HepG2 (cell line): ENCODE data around the gene RASL10B. TPM values are rescaled to one million over a fixed set of nuclear protein-coding genes. Genes with fewer than 3 reads are reported as not detected.
A peak's percentile ranks its signal among the peaks of the same experiment; 100 is the strongest.

Source experiments
- ELF3 ChIP-seq: IDR thresholded peaks from 2 replicates; pipeline ENCODE4 v1.6.1; 2016; ENCODE audit warnings: missing genetic modification reagents, missing compliant biosample characterization
- ETV6 ChIP-seq: sonication (generic); formaldehyde crosslinking; conservative IDR thresholded peaks from 2 replicates; pipeline ENCODE4 v1.4.0; 2020; ENCODE audit warnings: missing genetic modification reagents
- HDAC1 ChIP-seq: sonication (generic); formaldehyde crosslinking; IDR thresholded peaks from 2 replicates; pipeline ENCODE4 v1.5.1; 2020; ENCODE audit warnings: mild to moderate bottlenecking, missing genetic modification reagents
- HNRNPL ChIP-seq: fragments of 200-400 bp; formaldehyde crosslinking; IDR thresholded peaks from 2 replicates; pipeline ENCODE4 v1.6.1; 2017; ENCODE audit warnings: mild to moderate bottlenecking, low read depth, low read length
- HOXA3 ChIP-seq: sonication (generic); formaldehyde crosslinking; IDR thresholded peaks from 2 replicates; pipeline ENCODE4 v1.5.0; 2020; ENCODE audit warnings: missing genetic modification reagents
- MTA3 ChIP-seq: sonication (generic); formaldehyde crosslinking; IDR thresholded peaks from 2 replicates; pipeline ENCODE4 v1.4.0; 2020; ENCODE audit warnings: missing genetic modification reagents
- NPAS2 ChIP-seq: sonication (generic); formaldehyde crosslinking; IDR thresholded peaks from 2 replicates; pipeline ENCODE4 v1.8.0; 2022; ENCODE audit warnings: mild to moderate bottlenecking, missing genetic modification reagents, borderline replicate concordance
- TEAD3 ChIP-seq: optimal IDR thresholded peaks from 2 replicates; pipeline ENCODE3; 2016; ENCODE audit warnings: borderline replicate concordance
- ZNF446 ChIP-seq: sonication (generic); formaldehyde crosslinking; IDR thresholded peaks from 2 replicates; pipeline ENCODE4 v1.5.0; 2020; ENCODE audit warnings: mild to moderate bottlenecking, missing genetic modification reagents
- ZNF747 ChIP-seq: sonication (generic); formaldehyde crosslinking; IDR thresholded peaks from 2 replicates; pipeline ENCODE4 v1.8.1; 2023; ENCODE audit warnings: missing genetic modification reagents, mild to moderate bottlenecking, borderline replicate concordance
- polyA plus RNA-seq, 8 experiments: library from polyadenylated mRNA; depleted of rRNA in 3 of 8; stranded (reverse) in 7 of 8; unstranded in 1 of 8; fragments of >200 nt; fragmentation: Illumina TruSeq in 4 of 8; extraction: Trizol in 4 of 8; gene quantifications; 2 replicates each; pipeline versions ENCODE4 v1.2.1 to v1.2.3, GENCODE V29; 2011 to 2016; ENCODE audit warnings: low read depth in 4 of 8, missing spikeins in 1 of 8, mixed read lengths in 1 of 8; ENCODE audit not compliant: insufficient read depth in 1 of 8
- total RNA-seq, 5 experiments: library from RNA; depleted of rRNA; stranded (reverse); fragments of >200 nt; fragmentation: Illumina TruSeq; extraction: Trizol; gene quantifications; 2 replicates each; pipeline ENCODE4 v1.2.3, GENCODE V29; 2016; ENCODE audit warnings: low read depth in 1 of 5
- TF ChIP-seq, protein P1 (sequence below), 2 experiments: sonication (generic) in 1 of 2; formaldehyde crosslinking in 1 of 2; IDR thresholded peaks; 2 replicates each; pipeline versions ENCODE4 v1.4.0 to v1.6.1; 2016 to 2020; ENCODE audit warnings: borderline replicate concordance in 1 of 2, low read depth in 1 of 2, mild to moderate bottlenecking in 1 of 2, missing genetic modification reagents in 1 of 2
- TF ChIP-seq, protein P2 (sequence below): sonication (generic); formaldehyde crosslinking; IDR thresholded peaks from 2 replicates; pipeline ENCODE4 v1.4.0; 2020; ENCODE audit warnings: missing genetic modification reagents, mild to moderate bottlenecking, borderline replicate concordance
- TF ChIP-seq, protein P3 (sequence below): sonication (generic); formaldehyde crosslinking; IDR thresholded peaks from 2 replicates; pipeline ENCODE4 v1.4.0; 2020; ENCODE audit warnings: missing genetic modification reagents
- TF ChIP-seq, protein P4 (sequence below): sonication (generic); formaldehyde crosslinking; IDR thresholded peaks from 2 replicates; pipeline ENCODE4 v1.5.0; 2020; ENCODE audit warnings: mild to moderate bottlenecking, missing genetic modification reagents
- TF ChIP-seq, protein P5 (sequence below): sonication (generic); formaldehyde crosslinking; IDR thresholded peaks from 2 replicates; pipeline ENCODE4 v1.8.0; 2022; ENCODE audit warnings: missing genetic modification reagents, mild to moderate bottlenecking, moderate library complexity, borderline replicate concordance

RASL10B gene
- total and polyA plus RNA-seq, 2 of the 13 experiments (the other 11 are each of a cell fraction or from before 2014, with no cell fraction given): 8.8 to 11.0 TPM

DNA sequence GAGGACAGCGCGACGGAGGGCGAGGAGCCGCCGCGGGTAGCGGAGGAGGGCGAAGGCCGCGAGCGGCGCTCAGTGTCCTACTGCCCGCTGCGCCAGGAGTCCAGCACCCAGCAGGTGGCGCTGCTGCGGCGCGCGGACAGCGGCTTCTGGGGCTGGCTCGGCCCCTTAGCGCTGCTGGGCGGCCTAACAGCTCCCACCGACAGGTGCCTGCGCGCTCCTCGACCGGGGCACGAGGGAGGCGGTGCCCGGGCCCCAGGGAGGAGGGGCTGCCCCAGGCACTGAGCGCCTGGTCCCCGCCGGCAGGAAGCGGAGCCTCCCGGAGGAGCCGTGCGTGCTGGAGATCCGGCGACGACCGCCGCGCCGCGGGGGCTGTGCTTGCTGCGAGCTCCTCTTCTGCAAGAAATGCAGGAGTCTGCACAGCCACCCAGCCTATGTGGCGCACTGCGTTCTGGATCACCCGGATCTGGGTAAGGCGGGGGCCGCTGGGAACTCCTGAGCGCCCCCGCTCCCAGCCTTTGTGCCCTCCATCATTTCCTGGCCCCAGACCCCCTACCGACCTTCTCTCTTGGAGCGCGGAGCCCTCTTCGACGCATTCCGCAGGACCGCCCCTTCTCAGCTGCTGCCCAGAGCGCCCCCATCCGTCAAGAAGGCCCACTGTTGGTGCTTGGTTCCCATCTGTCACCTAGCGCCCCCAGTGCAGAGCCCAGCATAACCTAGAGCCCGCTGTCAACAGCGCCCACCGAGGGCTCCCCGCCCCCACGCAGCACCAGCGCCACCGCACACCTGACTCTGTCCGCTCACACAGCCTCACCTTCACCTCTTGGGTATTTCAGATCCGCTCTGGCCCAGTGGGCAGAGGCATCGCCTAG is 32.9 kb downstream of the RASL10B start (continued):
- TF ChIP-seq, protein P1, sequence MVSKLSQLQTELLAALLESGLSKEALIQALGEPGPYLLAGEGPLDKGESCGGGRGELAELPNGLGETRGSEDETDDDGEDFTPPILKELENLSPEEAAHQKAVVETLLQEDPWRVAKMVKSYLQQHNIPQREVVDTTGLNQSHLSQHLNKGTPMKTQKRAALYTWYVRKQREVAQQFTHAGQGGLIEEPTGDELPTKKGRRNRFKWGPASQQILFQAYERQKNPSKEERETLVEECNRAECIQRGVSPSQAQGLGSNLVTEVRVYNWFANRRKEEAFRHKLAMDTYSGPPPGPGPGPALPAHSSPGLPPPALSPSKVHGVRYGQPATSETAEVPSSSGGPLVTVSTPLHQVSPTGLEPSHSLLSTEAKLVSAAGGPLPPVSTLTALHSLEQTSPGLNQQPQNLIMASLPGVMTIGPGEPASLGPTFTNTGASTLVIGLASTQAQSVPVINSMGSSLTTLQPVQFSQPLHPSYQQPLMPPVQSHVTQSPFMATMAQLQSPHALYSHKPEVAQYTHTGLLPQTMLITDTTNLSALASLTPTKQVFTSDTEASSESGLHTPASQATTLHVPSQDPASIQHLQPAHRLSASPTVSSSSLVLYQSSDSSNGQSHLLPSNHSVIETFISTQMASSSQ (IDR thresholded peaks at IDR 0.05; ENCODE audit: low read depth): no peak
- TF ChIP-seq, protein P1 (CRISPR knock-in tag; IDR thresholded peaks at IDR 0.05; ENCODE audit: borderline replicate concordance): peak; percentile 74
- TF ChIP-seq HOXA3 (CRISPR knock-in tag) (peak; percentile 85), HNRNPL (no peak), MTA3 (CRISPR knock-in tag) (no peak), ELF3 (CRISPR knock-in tag) (no peak), ZNF446 (CRISPR knock-in tag) (peak; percentile 87), ZNF747 (0 out of 2 replicates have a peak, but pooled peaks have one; percentile 75), ETV6 (CRISPR knock-in tag) (peak; percentile 46; the same call in 1 of the 2 replicates), TEAD3 (CRISPR knock-in tag) (peak; percentile 46), HDAC1 (CRISPR knock-in tag) (peak; percentile 71), NPAS2 (CRISPR knock-in tag) (no peak)
- TF ChIP-seq, protein P2, sequence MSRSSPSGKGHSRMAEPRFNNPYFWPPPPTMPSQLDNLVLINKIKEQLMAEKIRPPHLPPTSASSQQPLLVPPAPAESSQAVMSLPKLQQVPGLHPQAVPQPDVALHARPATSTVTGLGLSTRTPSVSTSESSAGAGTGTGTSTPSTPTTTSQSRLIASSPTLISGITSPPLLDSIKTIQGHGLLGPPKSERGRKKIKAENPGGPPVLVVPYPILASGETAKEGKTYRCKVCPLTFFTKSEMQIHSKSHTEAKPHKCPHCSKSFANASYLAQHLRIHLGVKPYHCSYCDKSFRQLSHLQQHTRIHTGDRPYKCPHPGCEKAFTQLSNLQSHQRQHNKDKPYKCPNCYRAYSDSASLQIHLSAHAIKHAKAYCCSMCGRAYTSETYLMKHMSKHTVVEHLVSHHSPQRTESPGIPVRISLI (CRISPR knock-in tag): peak; percentile 75; the same call in 1 of the 2 replicates
- TF ChIP-seq, protein P3, sequence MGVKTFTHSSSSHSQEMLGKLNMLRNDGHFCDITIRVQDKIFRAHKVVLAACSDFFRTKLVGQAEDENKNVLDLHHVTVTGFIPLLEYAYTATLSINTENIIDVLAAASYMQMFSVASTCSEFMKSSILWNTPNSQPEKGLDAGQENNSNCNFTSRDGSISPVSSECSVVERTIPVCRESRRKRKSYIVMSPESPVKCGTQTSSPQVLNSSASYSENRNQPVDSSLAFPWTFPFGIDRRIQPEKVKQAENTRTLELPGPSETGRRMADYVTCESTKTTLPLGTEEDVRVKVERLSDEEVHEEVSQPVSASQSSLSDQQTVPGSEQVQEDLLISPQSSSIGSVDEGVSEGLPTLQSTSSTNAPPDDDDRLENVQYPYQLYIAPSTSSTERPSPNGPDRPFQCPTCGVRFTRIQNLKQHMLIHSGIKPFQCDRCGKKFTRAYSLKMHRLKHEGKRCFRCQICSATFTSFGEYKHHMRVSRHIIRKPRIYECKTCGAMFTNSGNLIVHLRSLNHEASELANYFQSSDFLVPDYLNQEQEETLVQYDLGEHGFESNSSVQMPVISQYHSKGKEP (CRISPR knock-in tag): 0 out of 2 replicates have a peak, but pooled peaks have one; percentile 26
- TF ChIP-seq, protein P4, sequence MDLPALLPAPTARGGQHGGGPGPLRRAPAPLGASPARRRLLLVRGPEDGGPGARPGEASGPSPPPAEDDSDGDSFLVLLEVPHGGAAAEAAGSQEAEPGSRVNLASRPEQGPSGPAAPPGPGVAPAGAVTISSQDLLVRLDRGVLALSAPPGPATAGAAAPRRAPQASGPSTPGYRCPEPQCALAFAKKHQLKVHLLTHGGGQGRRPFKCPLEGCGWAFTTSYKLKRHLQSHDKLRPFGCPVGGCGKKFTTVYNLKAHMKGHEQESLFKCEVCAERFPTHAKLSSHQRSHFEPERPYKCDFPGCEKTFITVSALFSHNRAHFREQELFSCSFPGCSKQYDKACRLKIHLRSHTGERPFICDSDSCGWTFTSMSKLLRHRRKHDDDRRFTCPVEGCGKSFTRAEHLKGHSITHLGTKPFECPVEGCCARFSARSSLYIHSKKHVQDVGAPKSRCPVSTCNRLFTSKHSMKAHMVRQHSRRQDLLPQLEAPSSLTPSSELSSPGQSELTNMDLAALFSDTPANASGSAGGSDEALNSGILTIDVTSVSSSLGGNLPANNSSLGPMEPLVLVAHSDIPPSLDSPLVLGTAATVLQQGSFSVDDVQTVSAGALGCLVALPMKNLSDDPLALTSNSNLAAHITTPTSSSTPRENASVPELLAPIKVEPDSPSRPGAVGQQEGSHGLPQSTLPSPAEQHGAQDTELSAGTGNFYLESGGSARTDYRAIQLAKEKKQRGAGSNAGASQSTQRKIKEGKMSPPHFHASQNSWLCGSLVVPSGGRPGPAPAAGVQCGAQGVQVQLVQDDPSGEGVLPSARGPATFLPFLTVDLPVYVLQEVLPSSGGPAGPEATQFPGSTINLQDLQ: peak; percentile 42; the same call in 1 of the 2 replicates
- TF ChIP-seq, protein P5, sequence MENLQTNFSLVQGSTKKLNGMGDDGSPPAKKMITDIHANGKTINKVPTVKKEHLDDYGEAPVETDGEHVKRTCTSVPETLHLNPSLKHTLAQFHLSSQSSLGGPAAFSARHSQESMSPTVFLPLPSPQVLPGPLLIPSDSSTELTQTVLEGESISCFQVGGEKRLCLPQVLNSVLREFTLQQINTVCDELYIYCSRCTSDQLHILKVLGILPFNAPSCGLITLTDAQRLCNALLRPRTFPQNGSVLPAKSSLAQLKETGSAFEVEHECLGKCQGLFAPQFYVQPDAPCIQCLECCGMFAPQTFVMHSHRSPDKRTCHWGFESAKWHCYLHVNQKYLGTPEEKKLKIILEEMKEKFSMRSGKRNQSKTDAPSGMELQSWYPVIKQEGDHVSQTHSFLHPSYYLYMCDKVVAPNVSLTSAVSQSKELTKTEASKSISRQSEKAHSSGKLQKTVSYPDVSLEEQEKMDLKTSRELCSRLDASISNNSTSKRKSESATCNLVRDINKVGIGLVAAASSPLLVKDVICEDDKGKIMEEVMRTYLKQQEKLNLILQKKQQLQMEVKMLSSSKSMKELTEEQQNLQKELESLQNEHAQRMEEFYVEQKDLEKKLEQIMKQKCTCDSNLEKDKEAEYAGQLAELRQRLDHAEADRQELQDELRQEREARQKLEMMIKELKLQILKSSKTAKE (CRISPR knock-in tag): no peak
